ENCODE data around the gene ZDHHC7.
A peak's percentile ranks its signal among the peaks of the same experiment; 100 is the strongest.
"Not testable (repeated sequence)": the region's sequence is repeated elsewhere in the genome, so short reads cannot be mapped to it uniquely, and the experiment has no call there.

Gene ZDHHC7

DNA sequence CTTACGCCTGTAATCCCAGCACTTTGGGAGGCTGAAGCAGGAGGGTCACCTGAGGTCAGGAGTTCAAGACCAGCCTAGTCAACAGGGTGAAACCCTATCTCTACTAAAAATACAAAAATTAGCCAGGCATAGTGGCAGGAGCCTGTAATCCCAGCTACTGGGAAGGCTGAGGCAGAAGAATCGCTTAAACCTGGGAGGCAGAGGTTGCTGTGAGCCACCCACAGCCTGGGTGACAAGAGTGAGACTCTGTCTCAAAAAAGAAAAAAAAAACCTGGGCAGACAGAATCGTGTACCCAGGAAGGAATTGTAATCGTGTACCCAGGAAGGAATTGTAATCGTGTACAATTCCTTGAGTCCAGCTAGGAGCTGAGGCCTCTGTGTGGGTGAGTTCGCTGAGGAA, 72.7 kb downstream of the ZDHHC7 start:
- DNase-seq (ENCODE audit: low spot score), result not testable (repeated sequence)

DNA sequence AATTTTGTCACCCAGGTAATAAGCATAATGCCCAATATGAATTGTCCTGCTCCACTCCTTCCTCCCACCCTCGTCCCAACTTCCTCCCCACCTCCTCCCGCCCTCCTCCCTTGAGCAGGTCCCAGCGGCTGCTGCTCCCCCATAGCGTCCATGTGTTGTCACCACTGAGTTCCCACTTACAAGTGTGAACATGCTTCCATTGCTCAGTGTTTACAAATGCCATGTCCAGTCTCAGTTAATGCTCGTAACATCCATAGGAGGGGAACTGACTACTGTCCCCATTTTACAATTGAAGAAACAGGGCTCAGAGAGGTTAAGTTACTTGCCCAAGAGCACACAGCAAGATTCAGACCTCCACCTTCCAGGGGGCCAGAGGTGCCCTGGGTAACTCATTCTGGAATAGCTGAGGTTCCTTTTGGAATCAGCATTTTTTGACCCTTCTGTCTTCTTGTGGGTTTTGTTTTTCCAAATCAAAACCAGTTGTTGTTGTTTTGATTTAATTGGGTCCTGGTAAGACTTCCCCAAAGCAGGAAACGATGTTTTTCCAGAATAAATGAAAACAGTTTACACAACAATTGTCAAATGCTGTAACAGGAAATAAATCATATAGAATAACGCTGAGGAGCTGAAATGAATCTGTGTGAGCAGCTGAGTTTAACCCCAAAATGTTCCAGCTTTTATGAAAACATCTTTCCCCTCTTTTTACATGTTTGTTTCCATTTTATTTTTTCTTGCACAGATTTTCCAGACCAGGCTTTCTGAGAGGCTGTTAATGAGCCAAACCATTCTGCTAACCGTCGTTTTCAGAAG, 73.9 kb downstream of the ZDHHC7 start:
- DNase-seq (ENCODE audit: low spot score), result no peak

DNA sequence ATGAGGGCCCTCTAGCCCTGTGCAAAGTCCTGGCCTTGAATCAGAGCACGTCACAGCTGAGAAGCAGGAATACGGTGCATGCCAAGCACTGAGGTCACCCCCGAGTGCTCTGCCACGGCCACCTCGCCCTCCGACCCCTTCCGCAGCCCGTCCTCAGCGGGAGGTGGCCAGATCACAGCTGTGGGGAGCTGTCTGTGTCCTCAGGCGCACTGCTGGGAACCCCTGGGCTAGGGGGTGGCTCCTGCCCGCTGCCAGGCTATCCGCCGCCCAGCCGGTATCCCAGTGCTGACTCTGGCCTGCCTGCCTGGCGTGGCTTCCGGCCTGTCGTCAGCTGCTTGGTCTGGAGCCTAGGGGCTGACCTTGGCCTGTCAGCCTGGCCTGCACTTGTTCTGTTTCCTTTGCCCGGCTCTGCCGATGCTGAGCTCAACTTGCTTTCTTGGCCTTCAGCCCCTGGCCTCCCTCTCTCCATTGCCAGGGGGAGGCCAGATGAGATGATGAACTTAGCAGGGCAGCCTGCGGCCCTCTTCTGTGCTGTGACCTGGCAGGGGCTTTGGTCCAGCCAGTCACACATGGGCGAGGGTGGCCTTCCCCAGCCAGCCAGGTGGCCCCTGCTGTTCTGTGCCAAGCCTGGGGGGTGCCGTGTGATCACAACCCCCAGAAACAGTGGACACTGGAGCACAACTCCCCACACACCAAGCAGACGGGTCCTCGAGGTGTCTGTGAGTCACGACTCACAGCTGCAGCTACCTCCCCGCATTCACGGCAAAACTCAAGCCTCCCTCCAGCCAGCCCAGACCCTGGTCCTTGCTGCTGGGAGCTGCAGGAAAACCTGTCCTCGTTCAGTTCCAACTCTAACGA, 77.3 kb downstream of the ZDHHC7 start:
- no peak for DNase-seq (ENCODE audit: low spot score)

DNA sequence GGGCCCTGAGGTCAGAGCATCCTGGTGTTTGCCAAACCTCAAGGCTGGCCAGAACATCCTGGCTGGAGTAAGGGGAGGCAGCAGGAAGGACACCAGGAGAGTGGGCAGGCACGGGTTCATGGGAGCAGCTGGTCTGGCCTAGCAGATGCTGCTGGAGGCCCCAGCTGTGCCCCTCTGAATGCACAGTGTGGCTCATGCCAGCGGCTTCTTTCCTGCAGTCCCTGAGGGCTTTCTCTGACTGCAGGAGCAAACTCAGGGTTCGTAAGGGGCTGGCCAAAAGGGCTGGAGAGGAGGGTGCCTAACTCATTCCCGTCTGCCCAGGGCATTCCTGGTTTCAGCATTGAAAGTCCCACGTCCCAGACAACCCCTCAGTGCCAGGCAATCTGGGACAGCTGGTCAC, 78.7 kb downstream of the ZDHHC7 start:
- DNase-seq (ENCODE audit: low spot score), result no peak

DNA sequence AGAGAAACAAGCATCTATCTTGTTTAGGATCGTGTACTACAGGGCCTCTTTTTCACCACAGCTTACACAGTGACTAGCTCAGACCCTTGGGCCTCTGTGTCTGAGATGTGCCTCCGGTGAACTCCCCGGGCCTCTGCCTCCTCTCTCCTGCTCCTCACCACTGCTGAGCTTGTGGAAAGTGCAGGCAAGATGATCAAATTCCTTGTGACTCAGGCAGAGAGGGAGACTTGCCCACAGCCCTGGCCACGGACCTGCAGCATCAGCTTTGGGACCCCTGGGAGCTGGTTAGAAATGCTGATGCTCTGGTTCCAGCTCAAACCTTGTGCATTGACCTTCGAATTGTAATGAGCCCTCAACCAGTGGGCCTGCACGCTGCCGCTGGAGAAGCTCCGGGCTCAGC, 79.8 kb downstream of the ZDHHC7 start:
- no peak for DNase-seq (ENCODE audit: low spot score)

DNA sequence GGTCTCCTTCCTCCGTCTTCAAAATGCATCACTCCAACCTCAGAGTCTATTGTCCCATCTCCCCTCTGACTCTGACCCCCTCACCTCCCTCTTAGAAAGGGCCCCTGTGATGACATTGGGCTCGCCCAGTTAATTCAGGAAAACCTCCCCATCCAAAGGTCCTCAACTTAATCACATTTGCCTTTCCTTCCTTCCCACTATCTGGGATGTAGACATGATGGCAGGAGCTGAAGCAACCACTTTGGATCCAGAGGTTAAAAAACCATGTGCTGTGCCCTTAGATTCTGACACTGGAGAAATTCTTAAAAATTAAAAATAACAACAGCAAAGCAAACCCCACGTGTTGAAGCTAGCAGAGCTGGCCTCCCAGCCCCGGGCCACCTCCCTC, 80.2 kb downstream of the ZDHHC7 start:
- DNase-seq (ENCODE audit: low spot score), result no peak

DNA sequence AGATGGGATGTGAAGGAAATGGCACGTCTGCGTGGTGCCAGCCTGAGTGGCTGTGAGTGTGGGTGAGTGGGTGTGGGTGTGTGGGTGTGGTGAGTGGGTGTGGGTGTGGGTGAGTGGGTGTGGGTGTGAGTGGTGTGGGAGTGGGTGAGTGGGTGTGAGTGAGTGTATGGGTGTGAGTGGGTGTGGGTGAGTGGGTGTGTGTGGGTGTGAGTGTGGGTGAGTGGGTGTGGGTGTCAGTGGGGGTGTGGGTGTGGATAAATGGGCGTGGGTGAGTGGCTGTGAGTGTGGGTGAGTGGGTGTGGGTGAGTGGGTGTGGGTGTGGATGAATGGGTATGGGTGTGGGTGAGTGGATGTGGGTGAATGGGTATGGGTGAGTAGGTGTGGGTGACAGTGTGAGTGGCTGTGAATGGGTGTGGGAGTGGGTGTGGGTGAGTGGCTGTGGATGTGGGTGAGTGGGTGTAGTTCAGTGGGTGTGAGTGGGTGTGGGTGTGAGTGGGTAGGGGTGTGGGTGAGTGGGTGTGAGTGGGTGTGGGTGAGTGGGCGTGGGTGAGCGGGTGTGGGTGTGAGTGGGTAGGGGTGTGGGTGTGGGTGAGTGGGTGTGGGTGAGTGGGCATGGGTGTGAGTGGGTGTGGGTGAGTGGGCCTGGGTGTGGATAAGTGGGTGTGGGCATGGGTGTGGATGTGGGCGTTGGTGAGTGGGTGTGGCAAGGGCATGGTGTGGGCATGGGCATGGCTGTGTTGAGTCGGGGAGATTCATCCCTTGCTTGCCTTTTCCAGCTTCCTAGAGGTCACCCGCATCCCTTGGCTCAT, 80.8 kb downstream of the ZDHHC7 start:
- DNase-seq (ENCODE audit: low spot score), result no peak

DNA sequence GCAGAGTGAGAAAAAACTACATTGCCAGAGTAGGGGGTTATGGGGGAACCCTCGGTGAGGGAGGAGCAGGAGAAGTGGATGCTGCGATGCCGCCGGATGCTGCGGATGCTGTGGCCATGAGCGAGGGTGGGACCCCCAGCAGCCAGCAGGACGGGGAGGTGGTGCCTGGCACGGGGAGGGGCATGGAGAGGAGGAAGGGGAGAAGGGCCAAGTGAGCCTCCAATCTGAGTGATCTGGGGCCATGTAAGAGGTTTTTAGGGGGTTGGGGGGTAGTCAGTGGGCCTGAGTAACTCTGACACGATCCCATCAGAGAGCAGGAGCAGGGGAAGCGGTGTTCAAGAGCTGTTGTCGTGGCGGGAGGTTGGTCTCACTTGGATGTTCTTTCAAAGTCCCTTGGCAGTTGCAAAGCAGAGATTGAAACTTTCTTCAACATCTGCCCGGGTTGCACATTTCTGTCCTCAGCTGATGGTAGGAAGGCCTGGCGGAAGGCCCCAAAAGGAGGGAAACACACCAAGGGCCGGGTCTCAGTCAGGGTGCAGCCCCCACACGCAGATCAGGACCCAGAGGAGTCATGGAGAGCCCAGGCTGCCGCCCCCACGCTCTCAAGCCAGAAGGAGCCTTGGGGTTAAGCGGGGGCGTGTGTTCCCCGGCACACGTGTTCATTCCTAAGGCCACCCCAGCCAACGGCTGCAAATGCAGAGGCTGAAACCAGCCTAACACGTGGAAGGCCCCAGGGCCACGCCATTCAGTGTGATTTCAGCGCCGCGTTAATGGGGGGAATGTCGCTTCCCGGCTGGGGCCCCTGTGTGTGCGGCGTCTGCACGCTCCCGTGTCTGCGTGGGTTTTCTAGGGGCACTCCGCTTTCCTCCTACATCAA, 81.7 kb downstream of the ZDHHC7 start:
- DNase-seq (ENCODE audit: low spot score), result no peak

DNA sequence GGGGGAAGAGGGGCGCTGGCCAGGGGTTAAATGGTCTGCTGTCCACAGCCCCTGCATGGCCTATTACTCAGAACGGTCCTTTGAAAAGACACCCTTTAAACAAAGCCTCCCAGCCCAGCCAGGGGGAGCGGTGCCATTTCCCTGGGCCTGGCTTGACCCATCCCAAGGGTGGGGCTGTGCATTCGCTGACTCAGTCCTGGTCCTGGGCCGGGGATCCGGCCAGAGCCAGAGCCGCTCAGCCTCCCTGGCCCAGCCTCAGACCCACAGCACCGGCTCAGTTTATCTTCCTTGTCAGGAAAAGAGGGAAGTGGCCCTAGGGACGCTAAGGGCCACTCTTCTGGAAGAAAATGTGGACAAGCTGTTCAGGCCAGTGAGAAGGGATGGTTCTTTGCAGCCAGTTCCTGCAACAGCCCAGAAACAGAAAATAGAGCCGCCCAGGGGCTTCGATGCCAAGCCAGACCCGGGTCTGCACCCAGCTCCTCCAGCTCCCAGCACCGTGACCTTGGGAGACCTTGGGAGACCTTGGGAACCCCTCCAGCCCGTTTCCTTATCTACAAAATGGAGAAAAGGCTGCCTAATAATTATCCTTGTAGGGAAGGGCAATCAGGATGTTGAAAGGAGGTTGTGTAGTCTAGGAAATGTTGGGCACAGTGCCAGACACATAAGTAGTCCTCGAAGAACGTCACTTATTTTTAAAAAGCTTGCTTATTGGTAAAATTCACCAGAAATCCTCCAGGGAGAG, 82.5 kb downstream of the ZDHHC7 start:
- DNase-seq (ENCODE audit: low spot score), result no peak

DNA sequence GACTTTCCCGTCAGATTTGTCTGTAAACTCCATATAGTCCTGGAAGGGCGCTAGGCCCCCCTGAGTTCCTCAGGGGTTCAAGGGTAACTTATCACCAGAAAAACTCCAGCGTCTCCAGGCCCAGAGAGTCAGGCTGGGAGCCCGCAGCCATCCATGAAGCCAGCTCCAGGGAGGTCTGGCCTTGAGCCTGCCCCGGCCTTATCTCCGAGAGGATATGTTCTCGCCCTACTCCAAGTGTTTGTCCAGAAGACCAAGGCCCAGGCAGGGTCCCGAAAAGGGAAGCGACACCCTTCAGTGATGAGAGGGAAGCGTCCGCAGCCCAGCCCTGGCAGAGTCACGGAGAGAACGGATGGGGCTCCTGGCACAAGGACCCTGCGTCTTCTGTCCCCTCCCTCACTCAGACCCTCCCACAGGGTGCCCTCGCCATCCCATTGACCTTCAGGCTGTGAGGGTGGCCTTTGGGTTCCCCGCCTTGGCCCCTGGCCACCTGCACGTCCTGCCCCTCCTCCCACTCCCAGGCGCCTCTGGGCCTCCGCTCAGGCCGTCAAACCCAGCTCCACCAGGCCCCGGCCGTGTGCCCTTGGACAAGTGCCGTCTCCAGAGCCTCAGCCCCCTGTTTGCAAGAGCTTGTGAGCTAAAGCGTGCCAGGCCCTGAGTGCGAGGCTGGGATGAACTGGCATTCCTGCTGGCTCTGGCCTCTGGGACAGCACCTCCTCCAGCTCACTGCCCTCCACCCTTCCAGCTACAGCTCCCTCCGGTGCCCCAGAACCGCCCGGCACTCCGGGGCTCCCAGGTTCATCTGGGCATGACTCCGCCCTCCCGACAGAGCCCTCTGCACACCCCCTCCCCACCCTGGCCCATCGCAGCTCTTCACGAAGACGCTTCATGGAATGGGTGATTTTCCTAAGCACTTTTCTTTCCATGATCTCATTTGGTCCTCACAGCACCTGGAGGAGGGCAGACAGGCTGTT, 83.4 kb downstream of the ZDHHC7 start:
- DNase-seq (ENCODE audit: low spot score), result no peak

DNA sequence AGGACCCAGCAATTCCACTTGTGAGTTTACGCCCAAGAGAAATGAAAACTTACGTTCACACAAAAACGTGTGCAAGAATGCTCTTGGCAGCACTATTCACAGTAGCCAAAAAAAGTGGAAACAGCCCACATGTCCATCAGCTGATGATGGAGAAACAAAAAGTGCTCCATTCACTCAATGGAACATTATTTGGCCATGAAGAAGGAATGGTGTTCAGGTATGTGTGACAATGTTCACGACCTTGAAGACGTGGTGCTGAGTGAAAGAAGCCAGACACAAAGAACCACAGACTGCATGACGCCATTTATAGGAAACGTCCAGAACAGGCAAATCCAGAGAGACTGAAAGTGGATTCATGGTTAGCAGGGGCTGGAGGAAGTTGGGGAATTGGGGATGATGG, 84.9 kb downstream of the ZDHHC7 start:
- DNase-seq (ENCODE audit: low spot score), result no peak

DNA sequence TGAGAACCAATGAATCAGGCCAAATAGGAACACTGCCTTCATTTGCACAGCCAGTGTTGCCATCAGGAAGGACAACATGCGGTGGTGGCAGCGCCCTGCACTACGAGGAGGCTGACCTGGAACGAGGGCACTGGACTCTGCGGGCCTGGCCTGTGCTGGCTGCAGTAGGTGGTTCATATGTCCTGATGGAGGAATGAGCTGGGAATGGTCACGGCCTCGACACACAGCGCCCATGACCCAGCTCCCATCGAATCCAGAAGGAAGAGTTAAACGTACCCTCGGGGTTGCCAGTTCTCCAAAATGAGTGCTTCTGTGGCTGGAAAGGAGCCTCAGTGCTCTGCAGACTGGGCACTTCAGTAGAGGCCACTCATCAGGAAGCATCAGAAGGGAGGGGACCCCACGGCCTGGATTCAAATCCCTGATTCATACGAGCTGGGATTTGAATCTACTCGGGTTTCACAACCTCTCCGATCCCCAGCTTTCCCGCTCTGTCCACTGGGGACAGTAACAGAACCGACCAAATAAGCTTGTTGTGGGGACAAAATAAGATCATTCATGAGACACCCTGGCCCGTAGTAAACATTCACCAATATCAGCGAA, 85.5 kb downstream of the ZDHHC7 start:
- no peak for DNase-seq (ENCODE audit: low spot score)

DNA sequence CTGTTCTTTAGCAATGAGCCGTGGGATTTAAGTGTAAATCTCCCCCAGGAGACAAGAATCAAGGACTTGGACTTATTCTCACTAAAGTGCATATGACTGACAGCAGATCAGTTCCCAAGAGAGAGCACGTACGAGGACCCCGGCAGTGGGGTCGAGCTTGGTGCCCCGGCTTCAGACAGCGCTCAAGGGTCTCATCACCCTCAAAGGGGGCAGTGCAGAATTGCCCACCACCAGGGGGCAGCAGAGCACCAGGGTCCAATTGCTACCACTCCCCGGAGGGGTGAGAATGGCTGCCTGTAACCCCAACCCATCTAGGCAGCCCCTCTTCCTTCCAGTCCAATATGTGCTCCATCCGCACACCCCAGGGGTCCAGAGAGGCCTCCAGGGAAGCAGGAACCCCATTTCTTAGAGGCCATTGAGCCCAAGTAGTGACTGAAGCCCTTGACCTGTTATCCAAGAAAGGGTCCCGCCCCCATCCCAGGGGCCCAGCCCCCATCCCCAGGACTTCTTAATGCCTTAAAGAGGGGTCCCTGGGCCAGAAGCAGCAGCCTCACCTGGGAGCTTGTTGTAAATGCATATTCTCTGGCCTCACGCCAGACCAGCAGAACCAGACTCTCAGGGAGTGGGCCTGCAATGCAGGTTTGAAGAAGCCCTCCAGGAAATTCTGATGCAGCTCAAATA, 86.1 kb downstream of the ZDHHC7 start:
- no peak for DNase-seq (ENCODE audit: low spot score)

DNA sequence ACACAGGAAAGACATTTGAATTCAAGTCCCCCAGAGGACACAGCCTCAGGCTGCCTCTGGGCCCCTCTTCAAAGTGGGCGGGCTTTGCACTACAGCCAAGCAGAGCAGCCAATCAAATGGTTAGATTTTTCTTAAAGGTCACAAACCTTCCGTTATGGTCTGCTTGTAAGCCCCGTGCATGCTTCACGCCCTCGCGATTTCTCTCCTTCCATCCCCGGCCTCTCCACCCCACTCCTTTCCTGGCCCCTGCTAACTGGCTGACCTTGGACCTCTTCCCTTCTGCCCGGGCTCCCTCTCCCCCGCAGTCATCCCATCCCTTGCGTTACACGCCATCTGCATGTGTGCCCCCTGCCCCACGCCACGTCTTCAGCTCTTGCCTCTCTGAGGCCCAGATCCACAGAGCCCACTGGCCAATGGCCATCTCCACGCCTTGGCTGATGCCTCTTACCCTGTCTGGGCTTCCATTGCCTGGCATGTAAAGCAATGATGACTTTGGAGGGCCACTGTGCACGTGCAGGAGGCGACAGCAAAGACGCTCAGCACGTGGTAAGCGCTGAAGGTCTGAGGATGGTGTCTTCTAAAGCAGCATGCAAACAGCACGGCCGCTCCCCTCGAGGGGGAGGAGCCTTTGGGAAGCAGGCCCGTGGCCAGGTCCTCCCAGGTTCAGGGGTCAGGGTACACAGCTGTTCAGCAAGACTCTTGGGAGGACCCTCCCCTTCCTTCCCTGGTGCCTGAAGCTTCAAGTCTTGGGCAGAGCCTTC, 86.8 kb downstream of the ZDHHC7 start:
- DNase-seq (ENCODE audit: low spot score), result peak; percentile 80

Measured in left forelimb (tissue), 1 donor.